CD14-positive monocyte (primary cell): ENCODE measurements around the gene LGSN. TPM values are rescaled to one million over a fixed set of nuclear protein-coding genes. Genes with fewer than 3 reads are reported as not detected.
"Not testable (repeated sequence)": the region's sequence is repeated elsewhere in the genome, so short reads cannot be mapped to it uniquely, and the experiment has no call there.

Experiments used
- DNase-seq, 3 donors: peaks; one replicate each; pipeline ENCODE4 v3.0.0-alpha.2; 2011 to 2022
- H2AFZ ChIP-seq: 2 replicates; pipeline ENCODE4 v1.6.0; 2012; ENCODE audit warnings: mild to moderate bottlenecking, low read depth, low read length, inconsistent platforms; ENCODE audit not compliant: insufficient read depth, poor library complexity, severe bottlenecking
- H3K27ac ChIP-seq, 2 donors: 1 replicate in 1 of 2; 2 replicates in 1 of 2; pipeline ENCODE4 v1.5.1; 2012 to 2013; ENCODE audit warnings: low read length in 2 of 2, control low read depth in 1 of 2, inconsistent platforms in 1 of 2, low read depth in 1 of 2, mild to moderate bottlenecking in 1 of 2
- H3K27me3 ChIP-seq, 2 donors: one replicate each; pipeline versions ENCODE4 v1.6.0 to v1.6.1; 2011 to 2013; ENCODE audit warnings: low read length in 2 of 2; ENCODE audit not compliant: control insufficient read depth in 2 of 2, insufficient read depth in 2 of 2
- H3K36me3 ChIP-seq, 2 donors: replicated peaks in 1 of 2; 1 replicate in 1 of 2; 2 replicates in 1 of 2; pipeline versions ENCODE4 v1.5.1 to v1.6.1; 2012 to 2013; ENCODE audit warnings: low read length in 2 of 2, control low read depth in 1 of 2, inconsistent platforms in 1 of 2, mild to moderate bottlenecking in 1 of 2; ENCODE audit not compliant: insufficient read depth in 2 of 2, control insufficient read depth in 1 of 2
- H3K4me1 ChIP-seq, 2 donors: 1 replicate in 1 of 2; 2 replicates in 1 of 2; pipeline versions ENCODE4 v1.5.1 to v1.6.1; 2012 to 2013; ENCODE audit warnings: low read length in 2 of 2, control low read depth in 1 of 2, inconsistent platforms in 1 of 2, mild to moderate bottlenecking in 1 of 2, moderate library complexity in 1 of 2; ENCODE audit not compliant: insufficient read depth in 2 of 2, control insufficient read depth in 1 of 2
- H3K4me2 ChIP-seq: replicated peaks from 2 replicates; pipeline ENCODE3; 2012; ENCODE audit warnings: low read length, moderate library complexity, mild to moderate bottlenecking; ENCODE audit not compliant: poor library complexity, severe bottlenecking; ENCODE audit errors: extremely low read depth
- H3K4me3 ChIP-seq, 3 experiments: fragments of 200-600 bp in 1 of 3; sonication (generic) in 1 of 3; replicated peaks in 1 of 3; 1 replicate in 2 of 3; 2 replicates in 1 of 3; pipeline ENCODE4 v1.5.1; 2011 to 2013; ENCODE audit warnings: low read length in 3 of 3, mild to moderate bottlenecking in 3 of 3, control low read depth in 2 of 3, low read depth in 2 of 3, inconsistent platforms in 1 of 3, moderate library complexity in 1 of 3
- H3K79me2 ChIP-seq: 2 replicates; pipeline ENCODE4 v1.6.0; 2012; ENCODE audit warnings: mild to moderate bottlenecking, control low read depth, inconsistent platforms, low read length, moderate library complexity; ENCODE audit not compliant: insufficient read depth
- H3K9ac ChIP-seq: 2 replicates; pipeline ENCODE4 v1.6.0; 2017; ENCODE audit warnings: low read length, mild to moderate bottlenecking; ENCODE audit not compliant: insufficient read depth, poor library complexity, severe bottlenecking
- H3K9me3 ChIP-seq, 2 donors: replicated peaks in 1 of 2; 1 replicate in 1 of 2; 2 replicates in 1 of 2; pipeline versions ENCODE4 v1.5.1 to v1.6.1; 2012 to 2013; ENCODE audit warnings: low read length in 2 of 2, control low read depth in 1 of 2; ENCODE audit not compliant: control insufficient read depth in 1 of 2, insufficient read depth in 1 of 2
- H4K20me1 ChIP-seq: 2 replicates; pipeline ENCODE4 v1.6.0; 2012; ENCODE audit warnings: mild to moderate bottlenecking, low read length, control low read depth, moderate library complexity; ENCODE audit not compliant: insufficient read depth
- H3K27ac Mint-ChIP-seq, 7 donors: one replicate each; pipeline ENCODE4 v1.8.0; 2020; ENCODE audit warnings: mild to moderate bottlenecking in 7 of 7, mixed read lengths in 7 of 7, moderate library complexity in 6 of 7, inconsistent platforms in 2 of 7
- H3K27me3 Mint-ChIP-seq, 3 donors: one replicate each; pipeline ENCODE4 v1.8.0; 2021 to 2022; ENCODE audit warnings: low read depth in 3 of 3, mild to moderate bottlenecking in 3 of 3, mixed read lengths in 3 of 3, moderate library complexity in 3 of 3, inconsistent platforms in 1 of 3
- H3K36me3 Mint-ChIP-seq, 2 donors: one replicate each; pipeline ENCODE4 v1.8.0; 2020; ENCODE audit warnings: mixed read lengths in 2 of 2, inconsistent platforms in 1 of 2, mild to moderate bottlenecking in 1 of 2
- H3K4me1 Mint-ChIP-seq: one replicate; pipeline ENCODE4 v1.8.0; 2020; ENCODE audit warnings: mild to moderate bottlenecking, mixed read lengths
- H3K4me3 Mint-ChIP-seq, 2 donors: one replicate each; pipeline ENCODE4 v1.8.0; 2020; ENCODE audit warnings: mild to moderate bottlenecking in 2 of 2, mixed read lengths in 2 of 2, moderate library complexity in 1 of 2
- H3K9me3 Mint-ChIP-seq, 7 donors: one replicate each; pipeline ENCODE4 v1.8.0; 2020 to 2022; ENCODE audit warnings: mixed read lengths in 7 of 7, mild to moderate bottlenecking in 6 of 7, moderate library complexity in 6 of 7, inconsistent platforms in 2 of 7
- WGBS: methylation state at CpG from one replicate; pipeline ENCODE4 v1.1.5; 2013; ENCODE audit warnings: missing lambda C conversion rate; ENCODE audit not compliant: insufficient coverage; 5-methylcytosine and 5-hydroxymethylcytosine counted together
- intact Hi-C, 2 donors: fragments of 100-400 bp; cut with micrococcal nuclease; formaldehyde crosslinking; loops; one replicate each; pipeline versions ENCODE4 v1.15.0 to v1.15.1; 2023
- polyA plus RNA-seq, 3 donors: library from polyadenylated mRNA; depleted of rRNA in 1 of 3; unstranded in 2 of 3; stranded (reverse) in 1 of 3; fragments of 300-500 nt in 2 of 3; fragments of >200 nt in 1 of 3; fragmentation: Illumina TruSeq in 2 of 3; gene quantifications; 1 replicate in 2 of 3; 2 replicates in 1 of 3; pipeline ENCODE4 v1.2.3, GENCODE V29; 2012 to 2021
- TF ChIP-seq, protein P1 (sequence below): fragments of 200-600 bp; IDR thresholded peaks from one replicate; pipeline ENCODE4 v1.8.0; 2022; ENCODE audit warnings: antibody characterized with exemption, mild to moderate bottlenecking

LGSN gene
- polyA plus RNA-seq, 3 donors = not detected

DNA sequence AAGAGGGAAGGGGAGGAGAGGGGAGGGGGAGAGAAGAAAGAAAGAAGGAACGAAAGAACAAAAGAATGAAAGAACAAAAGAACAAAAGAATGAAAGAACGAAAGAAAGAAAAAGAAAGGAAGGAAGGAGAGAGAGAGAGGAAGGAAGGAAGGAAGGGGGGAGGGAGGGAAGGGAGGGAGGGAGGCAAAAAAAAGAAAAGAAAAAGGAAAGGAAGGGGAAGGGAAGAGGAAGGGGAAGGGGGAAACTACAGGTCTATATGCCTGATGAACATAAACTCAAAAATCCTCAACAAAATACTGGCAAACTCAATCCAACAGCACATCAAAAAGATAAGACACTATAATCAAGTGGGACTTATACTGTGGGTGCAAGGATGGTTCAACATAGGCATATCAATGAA is 13.7 kb upstream of the LGSN start:
- H3K27ac Mint-ChIP-seq = no peak overlapping the region
- H3K4me3 Mint-ChIP-seq = no peak overlapping the region
- H3K36me3 Mint-ChIP-seq = no peaks in the 10 kb centered on the region

DNA sequence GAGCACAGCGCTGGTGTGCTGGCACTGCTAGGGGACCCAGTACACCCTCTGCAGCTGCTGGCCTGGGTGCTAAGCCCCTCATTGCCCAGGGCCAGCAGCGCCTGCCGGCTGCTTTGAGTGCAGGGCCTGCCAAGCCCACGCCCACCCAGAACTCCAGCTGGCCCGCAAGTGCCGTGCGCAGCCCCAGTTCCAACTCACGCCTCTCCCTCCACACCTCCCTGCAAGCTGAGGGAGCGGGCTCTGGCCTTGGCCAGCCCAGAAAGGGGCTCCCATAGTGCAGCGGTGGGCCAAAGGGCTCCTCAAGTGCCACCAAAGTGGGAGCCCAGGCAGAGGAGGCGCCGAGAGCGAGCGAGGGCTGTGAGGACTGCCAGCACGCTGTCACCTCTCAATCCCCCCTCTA is 6.8 kb upstream of the LGSN start:
- H3K36me3 Mint-ChIP-seq, H3K4me3 ChIP-seq, DNase-seq, H3K79me2 ChIP-seq, H3K4me1 Mint-ChIP-seq, H3K27me3 ChIP-seq, H3K36me3 ChIP-seq, H3K27ac Mint-ChIP-seq, H3K4me1 ChIP-seq, H3K4me3 Mint-ChIP-seq, intact Hi-C loops, H2AFZ ChIP-seq, H3K27me3 Mint-ChIP-seq, H3K27ac ChIP-seq, H3K9ac ChIP-seq, H3K4me2 ChIP-seq, H4K20me1 ChIP-seq: not testable (repeated sequence)
- peaks cover 0 to 20% of the 10 kb centered on the region in 2 donors for H3K9me3 ChIP-seq
- H3K9me3 Mint-ChIP-seq = peaks cover 20 to 41% (median 26%) of the 10 kb centered on the region in 7 donors
- 95% methylated on average over 9 of the region's 15 CpGs for whole genome bisulfite sequencing

More for the DNA sequence above, 13.7 kb upstream of the LGSN start:
- no peaks in the 10 kb centered on the region for H3K4me1 Mint-ChIP-seq
- TF ChIP-seq, protein P1, sequence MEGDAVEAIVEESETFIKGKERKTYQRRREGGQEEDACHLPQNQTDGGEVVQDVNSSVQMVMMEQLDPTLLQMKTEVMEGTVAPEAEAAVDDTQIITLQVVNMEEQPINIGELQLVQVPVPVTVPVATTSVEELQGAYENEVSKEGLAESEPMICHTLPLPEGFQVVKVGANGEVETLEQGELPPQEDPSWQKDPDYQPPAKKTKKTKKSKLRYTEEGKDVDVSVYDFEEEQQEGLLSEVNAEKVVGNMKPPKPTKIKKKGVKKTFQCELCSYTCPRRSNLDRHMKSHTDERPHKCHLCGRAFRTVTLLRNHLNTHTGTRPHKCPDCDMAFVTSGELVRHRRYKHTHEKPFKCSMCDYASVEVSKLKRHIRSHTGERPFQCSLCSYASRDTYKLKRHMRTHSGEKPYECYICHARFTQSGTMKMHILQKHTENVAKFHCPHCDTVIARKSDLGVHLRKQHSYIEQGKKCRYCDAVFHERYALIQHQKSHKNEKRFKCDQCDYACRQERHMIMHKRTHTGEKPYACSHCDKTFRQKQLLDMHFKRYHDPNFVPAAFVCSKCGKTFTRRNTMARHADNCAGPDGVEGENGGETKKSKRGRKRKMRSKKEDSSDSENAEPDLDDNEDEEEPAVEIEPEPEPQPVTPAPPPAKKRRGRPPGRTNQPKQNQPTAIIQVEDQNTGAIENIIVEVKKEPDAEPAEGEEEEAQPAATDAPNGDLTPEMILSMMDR = no peak
- Histone ChIP-seq H2AFZ (no peak overlapping the region), H3K9me3 (peaks cover 10 to 20% of the 10 kb centered on the region in 2 donors), H4K20me1 (no peaks in the 10 kb centered on the region), H3K4me2 (no peak overlapping the region), H3K36me3 (no peaks in the 10 kb centered on the region), H3K9ac (no peak overlapping the region), H3K27ac (no peak overlapping the region), H3K4me3 (no peak overlapping the region), H3K27me3 (no peaks in the 10 kb centered on the region), H3K4me1 (no peaks in the 10 kb centered on the region), H3K79me2 (no peaks in the 10 kb centered on the region)
- intact Hi-C loops = no loop called here
- 86% methylated on average over 2 of the region's 2 CpGs for WGBS
- H3K27me3 Mint-ChIP-seq = peaks cover 0 to 3% (median 3%) of the 10 kb centered on the region in 3 donors
- H3K9me3 Mint-ChIP-seq = peaks cover 16 to 31% (median 20%) of the 10 kb centered on the region in 7 donors
- DNase-seq = no peak
